Activated T-helper 1 cell treated with Interleukin-2 at 50 U/mL for 16 hours (primary cell): ENCODE measurements around the gene CPAMD8.

ENCODE experiments used
- DNase-seq: peaks from one replicate; pipeline ENCODE4 v3.0.0-alpha.2; 2020; ENCODE audit warnings: low read depth

The CPAMD8 gene

GRCh38 chr19:16920816-16921529, 105.6 kb downstream of the CPAMD8 start:
- no peak for DNase-seq

- no peak for DNase-seq
These were observed 107.1 kb downstream of the CPAMD8 start for GRCh38 chr19:16919496-16919895.

GRCh38 chr19:16917401-16917800, 109.2 kb downstream of the CPAMD8 start:
- no peak for DNase-seq

GRCh38 chr19:16915734-16916133, 110.9 kb downstream of the CPAMD8 start:
- no peak for DNase-seq

- no peak for DNase-seq
These were observed 111.5 kb downstream of the CPAMD8 start for GRCh38 chr19:16915135-16915534.

GRCh38 chr19:16914421-16914820, 112.2 kb downstream of the CPAMD8 start:
- DNase-seq, result no peak

- DNase-seq, result no peak
These were observed 113.8 kb downstream of the CPAMD8 start for GRCh38 chr19:16912780-16913179.

GRCh38 chr19:16911046-16911445, 115.6 kb downstream of the CPAMD8 start:
- DNase-seq, result no peak

GRCh38 chr19:16908759-16909158, 117.9 kb downstream of the CPAMD8 start:
- no peak for DNase-seq

- DNase-seq, result no peak
These were observed 122.0 kb downstream of the CPAMD8 start for GRCh38 chr19:16904599-16904998.

GRCh38 chr19:16903347-16903746, 123.3 kb downstream of the CPAMD8 start:
- DNase-seq, result no peak

GRCh38 chr19:16902545-16902944, 124.1 kb downstream of the CPAMD8 start:
- no peak for DNase-seq

- no peak for DNase-seq
These were observed 125.0 kb downstream of the CPAMD8 start for GRCh38 chr19:16901491-16902175.

- DNase-seq, result no peak
These were observed 127.0 kb downstream of the CPAMD8 start for GRCh38 chr19:16899566-16900075.

GRCh38 chr19:16898361-16899015, 128.1 kb downstream of the CPAMD8 start:
- no peak for DNase-seq

- DNase-seq, result no peak
These were observed 128.8 kb downstream of the CPAMD8 start for GRCh38 chr19:16897856-16898161.

- DNase-seq, result peak; percentile 23
These were observed 129.4 kb downstream of the CPAMD8 start for GRCh38 chr19:16897029-16897855.

- DNase-seq, result no peak
These were observed 130.2 kb downstream of the CPAMD8 start for GRCh38 chr19:16896146-16897028.

- no peak for DNase-seq
These were observed 131.0 kb downstream of the CPAMD8 start for GRCh38 chr19:16895467-16896145.

- DNase-seq, result no peak
These were observed 132.5 kb downstream of the CPAMD8 start for GRCh38 chr19:16894080-16894479.

GRCh38 chr19:16893686-16893989, 133.0 kb downstream of the CPAMD8 start:
- DNase-seq, result no peak
